Right lobe of liver (tissue), 6 donors: ENCODE results near the gene ELP6. TPM values are rescaled to one million over a fixed set of nuclear protein-coding genes. Genes with fewer than 3 reads are reported as not detected.

Source experiments
- ATAC-seq, 4 donors: fragments of 200-7000 bp; cut with Tn5 transposase; one replicate each; pipeline ENCODE4 v1.9.1; 2020; ENCODE audit warnings: mild to moderate bottlenecking in 4 of 4, moderate library complexity in 4 of 4
- DNase-seq, 3 donors: peaks; one replicate each; pipeline ENCODE4 v3.0.0-alpha.2; 2020
- H3K27ac ChIP-seq, 3 donors: fragments of 200-600 bp; one replicate each; pipeline ENCODE4 v1.8.0; 2022
- H3K27me3 ChIP-seq, 2 donors: fragments of 200-600 bp; one replicate each; pipeline ENCODE4 v1.8.0; 2022
- H3K36me3 ChIP-seq, 4 donors: fragments of 200-600 bp; sonication (generic) in 1 of 4; one replicate each; pipeline versions ENCODE4 v1.5.1 to v1.8.0; 2017 to 2022; ENCODE audit warnings: control low read depth in 1 of 4
- H3K4me1 ChIP-seq, 4 donors: fragments of 200-600 bp; sonication (generic) in 1 of 4; one replicate each; pipeline versions ENCODE4 v1.5.1 to v1.8.0; 2017 to 2022; ENCODE audit warnings: control low read depth in 1 of 4
- H3K4me3 ChIP-seq, 3 donors: fragments of 200-600 bp; one replicate each; pipeline ENCODE4 v1.8.0; 2022
- H3K9me3 ChIP-seq, 4 donors: fragments of 200-600 bp; sonication (generic) in 1 of 4; one replicate each; pipeline versions ENCODE4 v1.5.1 to v1.8.0; 2017 to 2022; ENCODE audit warnings: control low read depth in 1 of 4
- CTCF ChIP-seq, 4 donors: fragments of 200-600 bp in 3 of 4; fragments of 450-650 bp in 1 of 4; IDR thresholded peaks; one replicate each; pipeline versions ENCODE4 v1.5.1 to v1.8.0; 2016 to 2022; ENCODE audit warnings: antibody characterized with exemption in 4 of 4, mild to moderate bottlenecking in 2 of 4
- POLR2A ChIP-seq: fragments of 450-650 bp; IDR thresholded peaks from one replicate; pipeline ENCODE4 v1.6.1; 2017; ENCODE audit warnings: antibody characterized with exemption, mild to moderate bottlenecking
- WGBS: methylation state at CpG from one replicate; pipeline ENCODE4 v1.1.6; 2018; ENCODE audit warnings: low coverage, low lambda C conversion rate; ENCODE audit not compliant: insufficient coverage; ENCODE audit errors: missing lambda C conversion rate; 5-methylcytosine and 5-hydroxymethylcytosine counted together
- intact Hi-C, 2 donors: fragments of 100-400 bp; cut with DNase I; formaldehyde crosslinking; loops; one replicate each; pipeline versions ENCODE4 v1.11.2 to v1.14.1; 2022
- total RNA-seq, 6 experiments: library from RNA; depleted of rRNA in 2 of 6; stranded (reverse); fragments of >200 nt in 2 of 6; fragmentation: NEBNext Ultra II Directional in 3 of 6; extraction: Animal tissue kit (Norgen Biotek cat#: 25700) in 3 of 6; gene quantifications; one replicate each; pipeline versions ENCODE4 v1.1.0 to v1.2.4, GENCODE V29; 2016 to 2023
- donor health status: DM: no; HTN: yes; CAD: no.
- donor health status: DM: no; HTN: no; CAD: no.
- donor health status: DM: no; HTN: no; CAD: no.
- donor health status: DM: no; HTN: yes; CAD: no.
- donor health status: DM: no; HTN: yes; CAD: no.

Gene ELP6
- total RNA-seq, 6 experiments from 2014 or later: 10.1 to 18.1 (median 13.9) TPM

- Histone ChIP-seq H3K9me3 (no peaks in the 10 kb centered on the region), H3K27me3 (no peaks in the 10 kb centered on the region), H3K27ac (no peak overlapping the region), H3K4me1 (no peaks in the 10 kb centered on the region), H3K36me3 (no peaks in the 10 kb centered on the region), H3K4me3 (no peak overlapping the region)
- DNase-seq: no peak
- intact Hi-C loops: no loop called here
- TF ChIP-seq POLR2A: no peak
- TF ChIP-seq CTCF (IDR thresholded peaks at IDR 0.05): no peak
- 83% methylated on average over 1 of the region's 21 CpGs for WGBS
- peak in 1 of 4 donors; percentile 6 for ATAC-seq
Observed at GRCh38 chr3:47542471-47543173, 29.1 kb upstream of the ELP6 start.

DNA sequence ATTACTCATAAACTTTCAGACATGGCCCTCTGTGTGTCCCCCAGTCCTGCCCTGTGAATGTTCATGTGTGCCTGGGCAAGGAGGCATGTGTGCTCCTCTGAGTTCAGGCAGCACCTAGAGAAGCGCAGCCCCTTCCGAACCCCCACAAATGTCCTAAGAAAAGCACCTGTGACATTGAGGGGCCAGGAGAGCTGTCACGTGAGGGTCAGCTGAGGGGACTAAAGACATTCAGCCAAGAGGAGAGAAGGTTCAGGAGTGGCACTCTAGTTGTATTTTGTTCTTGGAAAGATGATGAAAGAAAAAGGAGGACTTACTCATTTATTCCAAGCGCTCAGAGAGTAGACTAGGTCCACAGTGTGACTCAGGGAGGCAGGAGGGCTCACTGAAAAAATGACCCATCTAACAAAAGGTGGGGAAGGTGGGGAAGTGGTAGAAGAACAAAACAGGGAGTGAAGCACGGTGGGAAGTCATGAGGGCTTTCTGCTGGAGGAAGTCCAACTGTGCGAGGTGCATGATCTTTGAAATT is 28.1 kb upstream of the ELP6 start:
- DNase-seq (no peak), ATAC-seq (no peak)
- 61% methylated on average over 6 of the region's 6 CpGs for WGBS
- H3K27ac ChIP-seq: no peak overlapping the region
- H3K4me1 ChIP-seq: no peaks in the 10 kb centered on the region
- H3K27me3 ChIP-seq: no peaks in the 10 kb centered on the region
- H3K9me3 ChIP-seq: no peaks in the 10 kb centered on the region
- no peak for TF ChIP-seq POLR2A
- TF ChIP-seq CTCF (IDR thresholded peaks at IDR 0.05): no peak
- intact Hi-C loops: no loop called here
- H3K36me3 ChIP-seq: no peaks in the 10 kb centered on the region
- H3K4me3 ChIP-seq: no peak overlapping the region

GRCh38 chr3:47540281-47540680 is 26.8 kb upstream of the ELP6 start:
- H3K36me3 ChIP-seq: no peaks in the 10 kb centered on the region
- ATAC-seq: no peak
- DNase-seq: no peak
- no peaks in the 10 kb centered on the region for H3K4me1 ChIP-seq
- no peaks in the 10 kb centered on the region for H3K9me3 ChIP-seq
- WGBS: 95% methylated on average over 4 of the region's 4 CpGs
- no peak for TF ChIP-seq CTCF (IDR thresholded peaks at IDR 0.05)
- TF ChIP-seq POLR2A: no peak
- no peak overlapping the region for H3K4me3 ChIP-seq
- intact Hi-C loops: no loop called here
- H3K27ac ChIP-seq: no peak overlapping the region
- H3K27me3 ChIP-seq: no peaks in the 10 kb centered on the region

GRCh38 chr3:47536967-47537366 is 23.5 kb upstream of the ELP6 start:
- no peak for DNase-seq
- ATAC-seq: no peak
- H3K27ac ChIP-seq: no peak overlapping the region
- H3K4me3 ChIP-seq: no peak overlapping the region
- H3K27me3 ChIP-seq: no peaks in the 10 kb centered on the region
- 82% methylated on average over 4 of the region's 6 CpGs for WGBS
- no peaks in the 10 kb centered on the region for H3K4me1 ChIP-seq
- intact Hi-C loops: no loop called here
- TF ChIP-seq CTCF (IDR thresholded peaks at IDR 0.05): no peak
- TF ChIP-seq POLR2A: no peak
- H3K36me3 ChIP-seq: no peaks in the 10 kb centered on the region
- H3K9me3 ChIP-seq: no peaks in the 10 kb centered on the region
